Measurements from ENCODE around the gene MTMR1. TPM values are rescaled to one million over a fixed set of nuclear protein-coding genes. Genes with fewer than 3 reads are reported as not detected.

MTMR1 gene
- total RNA-seq, 4 donors from 2014 or later, result 8.3 to 11.5 (median 11.0) TPM

- H3K9me3 ChIP-seq, result no peaks in the 10 kb centered on the region
- DNase-seq (ENCODE audit: low spot score in 2 of 2), result no peak
- H3K36me3 ChIP-seq, result peaks cover 0 to 41% (median 0%) of the 10 kb centered on the region in 3 donors
- H3K27me3 ChIP-seq, result no peaks in the 10 kb centered on the region
- TF ChIP-seq CTCF (IDR thresholded peaks at IDR 0.05), result no peak
- TF ChIP-seq EP300 (IDR thresholded peaks at IDR 0.05), result no peak
- TF ChIP-seq POLR2A (IDR thresholded peaks at IDR 0.05), result no peak
- 60 to 63% methylated on average over 3 to 4 of the region's 4 CpGs for WGBS, 2 donors
- no peak overlapping the region for H3K4me3 ChIP-seq
- peaks cover 0 to 4% (median 0%) of the 10 kb centered on the region in 4 donors for H3K4me1 ChIP-seq
- no peak overlapping the region for H3K27ac ChIP-seq
Measured at GRCh38 chrX:150773634-150774033, 80.4 kb downstream of the MTMR1 start.

- DNase-seq (ENCODE audit: low spot score in 2 of 2), result no peak
- no peak overlapping the region for H3K27ac ChIP-seq
- TF ChIP-seq CTCF (IDR thresholded peaks at IDR 0.05) (no peak), EP300 (IDR thresholded peaks at IDR 0.05) (no peak), POLR2A (IDR thresholded peaks at IDR 0.05) (no peak)
- peaks cover 0 to 29% (median 0%) of the 10 kb centered on the region in 3 donors for H3K36me3 ChIP-seq
- no peaks in the 10 kb centered on the region for H3K27me3 ChIP-seq
- peaks cover 0 to 4% (median 0%) of the 10 kb centered on the region in 4 donors for H3K4me1 ChIP-seq
- H3K4me3 ChIP-seq, result no peak overlapping the region
- no peaks in the 10 kb centered on the region for H3K9me3 ChIP-seq
- WGBS, 2 donors, result 85 to 91% methylated on average over 11 to 14 of the region's 14 CpGs
Measured at GRCh38 chrX:150774798-150775568, 81.8 kb downstream of the MTMR1 start.

- TF ChIP-seq POLR2A (IDR thresholded peaks at IDR 0.05) (no peak), CTCF (IDR thresholded peaks at IDR 0.05) (no peak), EP300 (IDR thresholded peaks at IDR 0.05) (no peak)
- Histone ChIP-seq H3K9me3 (no peaks in the 10 kb centered on the region), H3K4me1 (peaks cover 0 to 4% (median 0%) of the 10 kb centered on the region in 4 donors), H3K27me3 (no peaks in the 10 kb centered on the region), H3K4me3 (no peak overlapping the region), H3K36me3 (peaks cover 0 to 21% (median 0%) of the 10 kb centered on the region in 3 donors), H3K27ac (no peak overlapping the region)
- DNase-seq (ENCODE audit: low spot score in 2 of 2), result no peak
- WGBS, 2 donors, result 71 to 85% methylated on average over 7 to 13 of the region's 18 CpGs
Measured at GRCh38 chrX:150775569-150776350, 82.6 kb downstream of the MTMR1 start.

- Histone ChIP-seq H3K9me3 (no peaks in the 10 kb centered on the region), H3K27me3 (no peaks in the 10 kb centered on the region), H3K4me3 (no peak overlapping the region), H3K4me1 (peaks cover 0 to 4% (median 0%) of the 10 kb centered on the region in 4 donors), H3K27ac (no peak overlapping the region), H3K36me3 (peaks cover 0 to 21% (median 0%) of the 10 kb centered on the region in 3 donors)
- TF ChIP-seq EP300 (IDR thresholded peaks at IDR 0.05) (no peak), CTCF (IDR thresholded peaks at IDR 0.05) (no peak), POLR2A (IDR thresholded peaks at IDR 0.05) (no peak)
- no peak for DNase-seq (ENCODE audit: low spot score in 2 of 2)
- WGBS, 2 donors, result 84 to 86% methylated on average over 7 to 18 of the region's 18 CpGs
Measured at GRCh38 chrX:150777328-150777992, 84.3 kb downstream of the MTMR1 start.

Measured in tibial nerve (tissue), 4 donors.